IMR-90 (cell line): ENCODE measurements around the gene EID1. TPM values are rescaled to one million over a fixed set of nuclear protein-coding genes. Genes with fewer than 3 reads are reported as not detected.

ENCODE experiments used
- ATAC-seq: fragments of 200-7000 bp; cut with Tn5 transposase; 2 replicates; pipeline ENCODE4 v1.9.1; 2020; ENCODE audit warnings: low read depth, mild to moderate bottlenecking, moderate library complexity
- BruUV-seq: library from RNA; stranded (reverse); fragments of 400-500 nt; replicated peaks from 2 replicates; lab custom pipeline; 2021; lab: Mats Ljungman, UMichigan
- CTCF ChIA-PET: fragments of 300-600 bp; formaldehyde crosslinking; extraction: SDS; loops from one replicate; lab custom pipeline; 2021; ENCODE audit warnings: antibody characterized with exemption; lab: Yijun Ruan, JAX
- POLR2A ChIA-PET: fragments of 300-600 bp; sonication (Branson Sonifier 250); formaldehyde crosslinking; loops from one replicate; lab custom pipeline; 2022; ENCODE audit warnings: antibody characterized with exemption; ENCODE audit not compliant: unreplicated experiment; lab: Charles Lee
- DNase-seq: peaks from one replicate; pipeline ENCODE4 v3.0.0; 2013
- H2AFZ ChIP-seq: replicated peaks from 2 replicates; pipeline ENCODE3; 2013; ENCODE audit warnings: low read length, mild to moderate bottlenecking; ENCODE audit not compliant: poor library complexity
- H2AK5ac ChIP-seq: 2 replicates; pipeline ENCODE4 v1.6.1; 2013; ENCODE audit warnings: low read depth, low read length, inconsistent platforms
- H2AK9ac ChIP-seq: replicated peaks from 2 replicates; pipeline ENCODE3; 2013; ENCODE audit warnings: mild to moderate bottlenecking, low read depth, low read length, moderate library complexity; ENCODE audit not compliant: poor library complexity
- H2BK120ac ChIP-seq: 2 replicates; pipeline ENCODE4 v1.6.1; 2013; ENCODE audit warnings: low read depth, low read length, inconsistent platforms
- H2BK15ac ChIP-seq: 3 replicates; pipeline ENCODE4 v1.6.1; 2013; ENCODE audit warnings: low read depth, low read length, inconsistent platforms
- H2BK20ac ChIP-seq: 2 replicates; pipeline ENCODE4 v1.6.1; 2013; ENCODE audit warnings: low read depth, mild to moderate bottlenecking, inconsistent platforms, low read length, moderate library complexity
- H2BK5ac ChIP-seq: 2 replicates; pipeline ENCODE4 v1.6.1; 2013; ENCODE audit warnings: mild to moderate bottlenecking, low read depth, low read length, inconsistent platforms; ENCODE audit not compliant: poor library complexity, severe bottlenecking
- H3K14ac ChIP-seq: replicated peaks from 2 replicates; pipeline ENCODE4 v1.6.1; 2013; ENCODE audit warnings: low read depth, low read length, inconsistent platforms
- H3K18ac ChIP-seq: 2 replicates; pipeline ENCODE4 v1.6.1; 2013; ENCODE audit warnings: low read depth, low read length, control low read depth
- H3K23ac ChIP-seq: 2 replicates; pipeline ENCODE4 v1.6.1; 2013; ENCODE audit warnings: low read depth, low read length, inconsistent platforms
- H3K27ac ChIP-seq: 2 replicates; pipeline ENCODE4 v1.5.1; 2013; ENCODE audit warnings: mild to moderate bottlenecking, control low read depth, low read length; ENCODE audit not compliant: insufficient read depth
- H3K27me3 ChIP-seq: 2 replicates; pipeline ENCODE4 v1.6.1; 2013; ENCODE audit warnings: low read length; ENCODE audit not compliant: control insufficient read depth, insufficient read depth
- H3K36me3 ChIP-seq: 2 replicates; pipeline ENCODE4 v1.6.1; 2013; ENCODE audit warnings: low read length, mixed read lengths; ENCODE audit not compliant: control insufficient read depth, insufficient read depth
- H3K4ac ChIP-seq: 2 replicates; pipeline ENCODE4 v1.6.1; 2013; ENCODE audit warnings: low read depth, low read length, inconsistent platforms
- H3K4me1 ChIP-seq: 2 replicates; pipeline ENCODE4 v1.6.1; 2013; ENCODE audit warnings: low read length, mixed read lengths; ENCODE audit not compliant: control insufficient read depth, insufficient read depth
- H3K4me2 ChIP-seq: 2 replicates; pipeline ENCODE4 v1.6.1; 2013; ENCODE audit warnings: low read depth, mild to moderate bottlenecking, control low read depth, low read length, moderate library complexity
- H3K4me3 ChIP-seq: 2 replicates; pipeline ENCODE4 v1.5.1; 2013; ENCODE audit warnings: low read depth, mild to moderate bottlenecking, control low read depth, low read length, moderate library complexity; ENCODE audit not compliant: insufficient read depth
- H3K56ac ChIP-seq: 2 replicates; pipeline ENCODE4 v1.6.1; 2013; ENCODE audit warnings: low read length, inconsistent platforms; ENCODE audit not compliant: insufficient read depth; ENCODE audit errors: extremely low read depth
- H3K79me1 ChIP-seq, 2 experiments: 2 replicates each; pipeline ENCODE4 v1.6.1; 2013; ENCODE audit warnings: low read length in 2 of 2, inconsistent platforms in 1 of 2, low read depth in 1 of 2
- H3K9ac ChIP-seq: 2 replicates; pipeline ENCODE4 v1.6.1; 2013; ENCODE audit warnings: low read depth, low read length, control low read depth
- H3K9me1 ChIP-seq: 2 replicates; pipeline ENCODE4 v1.6.1; 2013; ENCODE audit warnings: low read length, inconsistent platforms; ENCODE audit not compliant: insufficient read depth
- H3K9me3 ChIP-seq: 2 replicates; pipeline ENCODE4 v1.6.1; 2013; ENCODE audit warnings: low read length; ENCODE audit not compliant: control insufficient read depth, insufficient read depth
- H4K20me1 ChIP-seq: 2 replicates; pipeline ENCODE4 v1.6.1; 2013; ENCODE audit warnings: low read length, inconsistent platforms; ENCODE audit not compliant: insufficient read depth
- H4K5ac ChIP-seq: 2 replicates; pipeline ENCODE4 v1.6.1; 2013; ENCODE audit warnings: mild to moderate bottlenecking, low read depth, low read length, control low read depth
- H4K8ac ChIP-seq, 2 experiments: 2 replicates each; pipeline ENCODE4 v1.6.1; 2013; ENCODE audit warnings: low read depth in 2 of 2, low read length in 2 of 2, control low read depth in 1 of 2, inconsistent platforms in 1 of 2
- H4K91ac ChIP-seq: 2 replicates; pipeline ENCODE4 v1.6.1; 2013; ENCODE audit warnings: low read depth, low read length, inconsistent platforms; ENCODE audit not compliant: insufficient read depth
- BHLHE40 ChIP-seq: fragments of 150-350 bp; IDR thresholded peaks from 2 replicates; pipeline ENCODE4 v1.6.1; 2016; ENCODE audit warnings: mild to moderate bottlenecking, low read depth, low read length
- CHD1 ChIP-seq: IDR thresholded peaks from 2 replicates; pipeline ENCODE4 v1.6.1; 2012; ENCODE audit warnings: low read depth, low read length, improper control_type of control experiment
- FOS ChIP-seq: fragments of 150-350 bp; IDR thresholded peaks from 2 replicates; pipeline ENCODE4 v1.6.1; 2016; ENCODE audit warnings: low read depth, low read length
- MAZ ChIP-seq: IDR thresholded peaks from 2 replicates; pipeline ENCODE4 v1.6.1; 2012; ENCODE audit warnings: low read depth, mild to moderate bottlenecking, low read length, improper control_type of control experiment, moderate library complexity, borderline replicate concordance
- MXI1 ChIP-seq: IDR thresholded peaks from 2 replicates; pipeline ENCODE4 v1.6.1; 2012; ENCODE audit warnings: low read depth, mild to moderate bottlenecking, low read length, moderate library complexity, borderline replicate concordance
- NFE2L2 ChIP-seq: fragments of 150-350 bp; IDR thresholded peaks from 2 replicates; pipeline ENCODE4 v1.6.1; 2016; ENCODE audit warnings: low read depth, mild to moderate bottlenecking, low read length
- POLR2A ChIP-seq: IDR thresholded peaks from 2 replicates; pipeline ENCODE4 v1.6.1; 2012; ENCODE audit warnings: mild to moderate bottlenecking, low read depth, low read length
- RAD21 ChIP-seq: IDR thresholded peaks from 2 replicates; pipeline ENCODE4 v1.6.1; 2012; ENCODE audit warnings: low read length, improper control_type of control experiment
- RCOR1 ChIP-seq: IDR thresholded peaks from 2 replicates; pipeline ENCODE4 v1.6.1; 2012; ENCODE audit warnings: mild to moderate bottlenecking, low read length, improper control_type of control experiment; ENCODE audit not compliant: insufficient replicate concordance
- RFX5 ChIP-seq: IDR thresholded peaks from 2 replicates; pipeline ENCODE4 v1.8.0; 2012; ENCODE audit warnings: low read depth, mild to moderate bottlenecking, low read length, moderate library complexity
- SMC3 ChIP-seq: fragments of 150-350 bp; IDR thresholded peaks from 2 replicates; pipeline ENCODE4 v1.6.1; 2016; ENCODE audit warnings: low read depth, mild to moderate bottlenecking, antibody characterized with exemption, low read length, moderate library complexity
- USF2 ChIP-seq: fragments of 150-350 bp; IDR thresholded peaks from 2 replicates; pipeline ENCODE4 v1.6.1; 2017; ENCODE audit warnings: mild to moderate bottlenecking, antibody characterized with exemption, low read length, low read depth
- WGBS, 2 experiments: methylation state at CpG; one replicate each; pipeline versions ENCODE4 v1.1.5 to v1.1.7; 2013; ENCODE audit warnings: missing lambda C conversion rate in 2 of 2; ENCODE audit not compliant: insufficient read length in 1 of 2; ENCODE audit errors: extremely low coverage in 2 of 2; 5-methylcytosine and 5-hydroxymethylcytosine counted together
- dilution Hi-C: fragments of 300-500 bp; cut with HindIII; formaldehyde crosslinking; loops from one replicate; pipeline ENCODE4 v1.14.3; 2018; ENCODE audit warnings: low sequenced_read_pairs; ENCODE audit not compliant: unreplicated experiment
- in situ Hi-C: fragments of 300-500 bp; cut with MboI; formaldehyde crosslinking; loops from 3 replicates; pipeline ENCODE4 v1.14.3; 2019; ENCODE audit warnings: low sequenced_read_pairs, inconsistent platforms, mixed read lengths
- intact Hi-C: fragments of 100-400 bp; cut with micrococcal nuclease; formaldehyde crosslinking; loops from 2 replicates; pipeline ENCODE4 v1.10.0; 2022
- polyA plus RNA-seq, 3 experiments: library from polyadenylated mRNA; depleted of rRNA; stranded (reverse); fragments of >200 nt; gene quantifications; 2 replicates each; pipeline ENCODE4 v1.2.3, GENCODE V29; 2012; ENCODE audit warnings: low replicate concordance in 1 of 3
- total RNA-seq: library from RNA; depleted of rRNA; stranded (reverse); fragments of >200 nt; gene quantifications from 2 replicates; pipeline ENCODE4 v1.2.3, GENCODE V29; 2012
- TF ChIP-seq, protein P1 (sequence below): fragments of 150-350 bp; IDR thresholded peaks from 2 replicates; pipeline ENCODE4 v1.6.1; 2016; ENCODE audit warnings: low read depth, mild to moderate bottlenecking, low read length, moderate library complexity, borderline replicate concordance
- TF ChIP-seq, protein P2 (sequence below): conservative IDR thresholded peaks from 2 replicates; pipeline ENCODE4 v1.5.1; 2012; ENCODE audit warnings: mild to moderate bottlenecking, low read depth, low read length, improper control_type of control experiment

The EID1 gene
- total and polyA plus RNA-seq, 2 of the 4 experiments (the other 2 are of a cell fraction), result 147 to 162 TPM

DNA sequence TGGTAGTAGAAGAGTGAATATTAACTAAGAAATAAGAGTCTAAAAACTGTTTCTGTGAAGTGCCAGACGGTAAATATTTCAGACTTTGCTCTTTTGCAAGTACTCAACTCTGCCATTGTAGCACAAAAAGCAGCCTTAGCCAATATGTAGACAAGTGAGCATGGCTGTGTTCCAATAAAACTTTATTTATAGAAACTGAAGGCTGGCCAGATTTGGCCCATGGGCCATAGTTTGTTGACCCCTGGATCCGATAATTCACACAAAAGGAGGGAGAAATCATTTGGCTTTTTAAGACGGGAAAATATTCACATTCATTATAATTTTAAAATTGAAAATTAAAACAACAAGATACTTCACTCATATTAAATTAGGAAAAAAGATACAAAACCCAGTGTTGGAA is 15.4 kb downstream of the EID1 start:
- no peak overlapping the region for H4K5ac ChIP-seq
- in situ Hi-C loops (no loop called here), dilution Hi-C loops (no loop called here), intact Hi-C loops (no loop called here)
- H3K4me3 ChIP-seq, result no peak overlapping the region
- no peak overlapping the region for H2AK9ac ChIP-seq
- no peak overlapping the region for H3K18ac ChIP-seq
- no peak overlapping the region for H3K27ac ChIP-seq
- peaks cover 21% of the 10 kb centered on the region for H3K4me1 ChIP-seq
- 60% methylated on average over 1 of the region's 3 CpGs; no CpG with 5 or more reads in 1 of the 2 experiments for WGBS, 2 experiments
- ChIA-PET CTCF (no interaction called here), POLR2A (no interaction called here)
- no peak overlapping the region for H2BK15ac ChIP-seq
- no peak overlapping the region for H2AK5ac ChIP-seq
- no peaks in the 10 kb centered on the region for H3K36me3 ChIP-seq
- H4K20me1 ChIP-seq, result no peaks in the 10 kb centered on the region
- TF ChIP-seq MAZ (no peak), POLR2A (no peak), FOS (no peak), USF2 (no peak), RCOR1 (no peak), RAD21 (no peak), CHD1 (no peak), RFX5 (no peak), MXI1 (no peak), SMC3 (no peak), BHLHE40 (no peak), NFE2L2 (no peak)
- TF ChIP-seq, protein P1, sequence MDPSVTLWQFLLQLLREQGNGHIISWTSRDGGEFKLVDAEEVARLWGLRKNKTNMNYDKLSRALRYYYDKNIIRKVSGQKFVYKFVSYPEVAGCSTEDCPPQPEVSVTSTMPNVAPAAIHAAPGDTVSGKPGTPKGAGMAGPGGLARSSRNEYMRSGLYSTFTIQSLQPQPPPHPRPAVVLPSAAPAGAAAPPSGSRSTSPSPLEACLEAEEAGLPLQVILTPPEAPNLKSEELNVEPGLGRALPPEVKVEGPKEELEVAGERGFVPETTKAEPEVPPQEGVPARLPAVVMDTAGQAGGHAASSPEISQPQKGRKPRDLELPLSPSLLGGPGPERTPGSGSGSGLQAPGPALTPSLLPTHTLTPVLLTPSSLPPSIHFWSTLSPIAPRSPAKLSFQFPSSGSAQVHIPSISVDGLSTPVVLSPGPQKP, result no peak
- TF ChIP-seq, protein P2, sequence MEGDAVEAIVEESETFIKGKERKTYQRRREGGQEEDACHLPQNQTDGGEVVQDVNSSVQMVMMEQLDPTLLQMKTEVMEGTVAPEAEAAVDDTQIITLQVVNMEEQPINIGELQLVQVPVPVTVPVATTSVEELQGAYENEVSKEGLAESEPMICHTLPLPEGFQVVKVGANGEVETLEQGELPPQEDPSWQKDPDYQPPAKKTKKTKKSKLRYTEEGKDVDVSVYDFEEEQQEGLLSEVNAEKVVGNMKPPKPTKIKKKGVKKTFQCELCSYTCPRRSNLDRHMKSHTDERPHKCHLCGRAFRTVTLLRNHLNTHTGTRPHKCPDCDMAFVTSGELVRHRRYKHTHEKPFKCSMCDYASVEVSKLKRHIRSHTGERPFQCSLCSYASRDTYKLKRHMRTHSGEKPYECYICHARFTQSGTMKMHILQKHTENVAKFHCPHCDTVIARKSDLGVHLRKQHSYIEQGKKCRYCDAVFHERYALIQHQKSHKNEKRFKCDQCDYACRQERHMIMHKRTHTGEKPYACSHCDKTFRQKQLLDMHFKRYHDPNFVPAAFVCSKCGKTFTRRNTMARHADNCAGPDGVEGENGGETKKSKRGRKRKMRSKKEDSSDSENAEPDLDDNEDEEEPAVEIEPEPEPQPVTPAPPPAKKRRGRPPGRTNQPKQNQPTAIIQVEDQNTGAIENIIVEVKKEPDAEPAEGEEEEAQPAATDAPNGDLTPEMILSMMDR, result no peak
- no peaks in the 10 kb centered on the region for H3K27me3 ChIP-seq
- no peak overlapping the region for H3K4me2 ChIP-seq
- no peaks in the 10 kb centered on the region for H3K9me3 ChIP-seq
- no peak overlapping the region for H3K9ac ChIP-seq
- H2BK120ac ChIP-seq, result no peak overlapping the region
- H2AFZ ChIP-seq, result no peak overlapping the region
- peaks cover 12 to 27% of the 10 kb centered on the region in 2 experiments; a peak in 3 of 4 replicates for H3K79me1 ChIP-seq
- H3K23ac ChIP-seq, result no peak overlapping the region
- no TSS peak for BruUV-seq
- H4K8ac ChIP-seq, result no peak overlapping the region
- H4K91ac ChIP-seq, result no peak overlapping the region
- H3K14ac ChIP-seq, result no peak overlapping the region
- H3K4ac ChIP-seq, result no peak overlapping the region
- peaks cover 7% of the 10 kb centered on the region for H3K9me1 ChIP-seq
- no peak overlapping the region for H2BK5ac ChIP-seq
- DNase-seq, result no peak
- H2BK20ac ChIP-seq, result no peak overlapping the region
- no peak for ATAC-seq
- H3K56ac ChIP-seq, result no peak overlapping the region
